Glutamatergic neuron (in vitro differentiated cells): ENCODE measurements around the gene CTBS. TPM values are rescaled to one million over a fixed set of nuclear protein-coding genes. Genes with fewer than 3 reads are reported as not detected.
"Not testable (repeated sequence)": the region's sequence is repeated elsewhere in the genome, so short reads cannot be mapped to it uniquely, and the experiment has no call there.

Source experiments
- DNase-seq: peaks from one replicate; pipeline ENCODE4 v3.0.0; 2022
- H3K27ac Mint-ChIP-seq: one replicate; pipeline ENCODE4 v1.8.0; 2020; ENCODE audit warnings: mild to moderate bottlenecking, mixed read lengths, inconsistent platforms; ENCODE audit not compliant: unreplicated experiment
- H3K27me3 Mint-ChIP-seq: one replicate; pipeline ENCODE4 v1.8.0; 2020; ENCODE audit warnings: mild to moderate bottlenecking, moderate library complexity, mixed read lengths, inconsistent platforms; ENCODE audit not compliant: unreplicated experiment
- H3K36me3 Mint-ChIP-seq: one replicate; pipeline ENCODE4 v1.8.0; 2020; ENCODE audit warnings: mild to moderate bottlenecking, mixed read lengths, inconsistent platforms; ENCODE audit not compliant: unreplicated experiment
- H3K4me1 Mint-ChIP-seq: one replicate; pipeline ENCODE4 v1.8.0; 2020; ENCODE audit warnings: mild to moderate bottlenecking, low read depth, mixed read lengths, inconsistent platforms; ENCODE audit not compliant: unreplicated experiment
- H3K4me3 Mint-ChIP-seq: one replicate; pipeline ENCODE4 v1.8.0; 2020; ENCODE audit warnings: mild to moderate bottlenecking, mixed read lengths, inconsistent platforms; ENCODE audit not compliant: unreplicated experiment
- H3K9me3 Mint-ChIP-seq: one replicate; pipeline ENCODE4 v1.8.0; 2020; ENCODE audit warnings: mild to moderate bottlenecking, moderate library complexity, mixed read lengths, inconsistent platforms; ENCODE audit not compliant: unreplicated experiment
- CTCF ChIP-seq: fragments of 200-600 bp; sonication (generic); IDR thresholded peaks from one replicate; pipeline ENCODE4 v1.5.0; 2021; ENCODE audit not compliant: partially characterized antibody, unreplicated experiment
- total RNA-seq: library from RNA; stranded (reverse); fragmentation: NEBNext Ultra II Directional; extraction: Animal tissue kit (Norgen Biotek cat#: 25700); gene quantifications from one replicate; pipeline ENCODE4 v1.2.1, GENCODE V29; 2021; ENCODE audit not compliant: unreplicated experiment

CTBS gene
- total RNA-seq, 1 donor from 2014 or later, result 2.0 TPM

GRCh38 chr1:84509029-84509428, 65.2 kb downstream of the CTBS start:
- Mint-ChIP-seq H3K27me3 (peaks cover 4% of the 10 kb centered on the region), H3K9me3 (peaks cover 6% of the 10 kb centered on the region)
- DNase-seq, result no peak

GRCh38 chr1:84508510-84508909, 65.7 kb downstream of the CTBS start:
- Mint-ChIP-seq H3K9me3 (peaks cover 6% of the 10 kb centered on the region), H3K4me3 (no peak overlapping the region), H3K27ac (no peak overlapping the region), H3K27me3 (peaks cover 4% of the 10 kb centered on the region), H3K4me1 (peaks cover 3% of the 10 kb centered on the region), H3K36me3 (peaks cover 5% of the 10 kb centered on the region)
- no peak for DNase-seq
- no peak for TF ChIP-seq CTCF

More at GRCh38 chr1:84509029-84509428, 65.2 kb downstream of the CTBS start:
- H3K27ac Mint-ChIP-seq, result no peak overlapping the region
- no peak overlapping the region for H3K4me3 Mint-ChIP-seq
- no peak for TF ChIP-seq CTCF
- H3K36me3 Mint-ChIP-seq, result peaks cover 5% of the 10 kb centered on the region
- peaks cover 3% of the 10 kb centered on the region for H3K4me1 Mint-ChIP-seq

GRCh38 chr1:84507887-84508286, 66.4 kb downstream of the CTBS start:
- H3K27ac Mint-ChIP-seq, DNase-seq, H3K36me3 Mint-ChIP-seq, H3K9me3 Mint-ChIP-seq, H3K4me3 Mint-ChIP-seq, H3K4me1 Mint-ChIP-seq, H3K27me3 Mint-ChIP-seq: not testable (repeated sequence)

- peak; percentile 81 for DNase-seq
- Mint-ChIP-seq H3K36me3 (peaks cover 5% of the 10 kb centered on the region), H3K9me3 (peaks cover 6% of the 10 kb centered on the region), H3K4me3 (peak overlapping the region; percentile 95), H3K27me3 (peaks cover 4% of the 10 kb centered on the region), H3K27ac (peak overlapping the region; percentile 64), H3K4me1 (peaks cover 9% of the 10 kb centered on the region)
- TF ChIP-seq CTCF, result no peak
Observed at GRCh38 chr1:84506729-84507453, 67.3 kb downstream of the CTBS start.

- H3K27me3 Mint-ChIP-seq, result peaks cover 4% of the 10 kb centered on the region
- peak; percentile 99 for DNase-seq
- H3K4me3 Mint-ChIP-seq, result peak within 1 kb of the TSS; percentile 99
- peaks cover 5% of the 10 kb centered on the region for H3K36me3 Mint-ChIP-seq
- H3K27ac Mint-ChIP-seq, result peak within 1 kb of the TSS; percentile 93
- H3K4me1 Mint-ChIP-seq, result peaks cover 16% of the 10 kb centered on the region
- no peak for TF ChIP-seq CTCF
- peaks cover 7% of the 10 kb centered on the region for H3K9me3 Mint-ChIP-seq
Observed at GRCh38 chr1:84506002-84506728, 68.1 kb downstream of the CTBS start, which contains the start of the genes GNG5 and SPATA1. Gene GNG5, minus strand, starts transcription at chr1:84506581. Its CDS starts 490 bp downstream, at chr1:84506091. Gene SPATA1, plus strand, starts transcription at chr1:84506386. Its CDS starts 9,974 bp downstream, at chr1:84516360.
